Measurements from ENCODE around the gene RHBDD3.

GRCh38 chr22:29216011-29216872, 51.5 kb downstream of the RHBDD3 start:
- no peak for TF ChIP-seq GATA2 (IDR thresholded peaks at IDR 0.05; ENCODE audit: low read depth, low read length)
- TF ChIP-seq GATA3 (IDR thresholded peaks at IDR 0.05; ENCODE audit: low read depth, low read length): no peak
